GM04504 (cell line): ENCODE data around the gene GAS7.

Experiments used
- DNase-seq: peaks from one replicate; pipeline ENCODE4 v3.0.0-alpha.2; 2012; ENCODE audit warnings: low read depth

The GAS7 gene

DNA sequence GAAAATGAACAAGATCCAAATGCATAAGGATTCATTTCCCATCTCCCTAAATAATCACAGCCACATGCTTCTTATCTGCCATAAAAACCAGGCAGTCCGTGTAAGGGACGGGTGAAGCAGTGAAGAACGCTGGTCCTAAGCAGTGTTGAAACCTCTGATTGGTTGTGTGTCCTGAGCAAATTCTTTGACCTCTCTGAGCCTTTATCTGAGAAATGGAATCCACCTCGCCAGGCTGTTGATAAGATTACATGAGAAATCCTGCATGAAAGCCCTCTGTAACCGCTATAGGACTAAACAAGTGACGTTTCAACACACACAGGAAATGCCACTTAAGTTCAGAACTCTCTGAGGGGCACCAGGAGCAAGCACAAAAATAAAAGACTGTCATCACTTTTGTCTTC lies 26.8 kb downstream of the GAS7 start:
- no peak for DNase-seq

DNA sequence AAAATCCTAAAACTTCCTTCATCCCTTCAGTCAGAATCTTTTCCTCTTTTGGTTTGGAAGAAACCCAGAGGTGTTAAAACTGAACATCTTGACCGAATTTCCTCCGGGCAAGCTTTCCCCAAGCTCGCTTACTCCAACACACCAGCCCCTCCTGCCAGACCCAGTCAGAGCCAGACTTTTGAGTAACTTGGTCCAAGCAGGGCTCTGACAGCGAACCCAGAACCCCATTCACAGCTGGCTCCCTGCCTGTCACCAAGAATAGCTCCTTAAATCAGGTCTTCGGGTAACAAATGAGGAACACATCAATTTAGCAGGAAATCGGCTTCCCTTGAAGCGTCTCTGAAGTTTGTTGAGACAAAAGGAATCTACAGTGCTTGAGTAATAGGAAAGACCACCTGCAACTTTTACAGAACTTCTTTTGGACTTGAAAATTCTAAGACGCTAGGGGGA lies 27.3 kb downstream of the GAS7 start:
- no peak for DNase-seq

DNA sequence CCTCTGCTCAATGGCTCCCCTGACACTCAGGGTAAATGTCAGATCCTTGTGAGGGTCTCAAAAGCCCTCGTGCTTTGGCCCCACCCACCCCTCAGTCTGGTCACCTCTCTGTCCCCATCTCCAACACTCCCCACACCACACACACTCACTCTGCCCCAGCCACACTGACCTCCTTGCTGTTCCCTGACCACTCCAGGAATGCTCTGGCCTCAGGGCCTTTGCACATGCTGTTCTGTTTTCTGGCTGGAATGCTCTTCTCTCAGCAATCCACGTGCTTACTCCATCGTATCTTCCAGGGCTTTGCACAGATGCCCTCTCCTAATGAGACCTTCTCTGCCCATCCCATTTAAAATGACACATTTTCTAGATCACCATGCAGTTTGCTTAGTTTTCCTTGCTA lies 28.2 kb downstream of the GAS7 start:
- DNase-seq: no peak

DNA sequence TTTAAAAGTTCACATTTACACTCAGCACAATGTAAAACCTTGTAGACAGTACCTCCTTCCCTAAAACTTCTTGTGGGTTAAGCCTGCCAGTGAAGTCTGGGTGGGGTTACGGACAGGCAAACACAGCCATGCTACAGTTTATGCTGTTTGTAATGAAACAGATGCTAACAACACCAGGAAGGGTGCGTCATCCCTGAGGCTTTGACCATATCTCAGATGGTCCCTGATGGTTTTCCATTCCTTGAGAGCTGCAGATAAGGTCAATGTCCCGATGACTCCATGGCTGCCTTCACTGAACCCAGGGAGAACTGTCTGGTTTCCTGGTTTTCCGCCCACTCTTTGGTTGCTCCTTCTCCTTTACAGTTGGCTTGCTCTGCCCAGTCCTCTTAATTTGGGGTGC lies 29.1 kb downstream of the GAS7 start:
- DNase-seq: no peak

DNA sequence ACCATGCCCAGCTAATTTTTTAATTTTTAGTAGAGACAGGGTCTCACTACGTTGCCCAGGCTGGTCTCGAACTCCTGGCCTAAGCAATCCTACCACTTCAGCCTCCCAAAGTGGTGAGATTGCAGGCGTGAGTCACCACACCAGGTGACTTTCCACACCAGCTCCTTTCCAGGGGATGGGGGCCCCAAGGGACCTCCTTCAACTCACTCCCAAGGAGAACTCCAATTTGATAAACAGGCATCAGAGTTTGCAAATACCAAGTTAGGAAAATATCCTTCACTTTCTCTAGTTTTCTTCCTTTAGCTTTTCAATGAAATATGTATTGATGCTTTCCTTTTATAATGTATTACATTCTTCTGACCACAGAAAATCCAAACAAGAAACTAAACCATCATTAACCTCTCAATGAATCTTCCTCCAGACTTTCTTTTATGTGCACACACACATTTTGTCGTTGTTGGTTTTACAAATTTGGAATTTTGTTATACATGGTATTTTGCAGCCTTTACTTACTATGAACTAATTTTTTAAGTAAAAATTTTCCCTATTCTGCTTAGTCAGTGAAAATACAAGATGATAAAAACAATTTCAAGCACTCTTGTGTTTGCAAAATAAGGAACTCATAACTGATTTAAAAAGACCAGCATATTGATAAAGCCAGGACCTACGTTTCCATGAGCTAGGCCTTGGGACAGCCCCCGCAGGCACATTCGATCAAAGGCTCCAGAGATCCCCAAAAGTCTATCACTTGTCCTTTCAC lies 32.0 kb downstream of the GAS7 start:
- no peak for DNase-seq

DNA sequence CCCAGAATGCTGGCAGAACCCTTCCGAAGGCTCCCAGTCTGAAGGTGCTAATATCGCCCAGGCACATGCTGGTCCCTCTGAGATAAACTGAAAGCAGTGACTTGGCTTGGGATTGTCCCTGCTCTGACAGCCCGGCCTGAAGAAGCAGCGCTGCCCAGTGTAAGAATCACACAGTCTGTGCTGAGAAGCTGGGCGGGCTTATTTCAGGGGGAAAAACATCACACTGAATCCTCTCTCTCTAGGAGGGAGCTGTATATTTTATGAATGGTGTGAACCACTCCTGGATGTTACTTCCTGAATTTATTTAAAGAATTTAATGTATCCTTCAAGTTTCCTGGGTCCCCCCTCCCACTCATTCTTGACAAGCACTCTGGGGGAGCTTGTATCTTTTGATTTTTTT lies 36.3 kb downstream of the GAS7 start:
- DNase-seq: no peak

DNA sequence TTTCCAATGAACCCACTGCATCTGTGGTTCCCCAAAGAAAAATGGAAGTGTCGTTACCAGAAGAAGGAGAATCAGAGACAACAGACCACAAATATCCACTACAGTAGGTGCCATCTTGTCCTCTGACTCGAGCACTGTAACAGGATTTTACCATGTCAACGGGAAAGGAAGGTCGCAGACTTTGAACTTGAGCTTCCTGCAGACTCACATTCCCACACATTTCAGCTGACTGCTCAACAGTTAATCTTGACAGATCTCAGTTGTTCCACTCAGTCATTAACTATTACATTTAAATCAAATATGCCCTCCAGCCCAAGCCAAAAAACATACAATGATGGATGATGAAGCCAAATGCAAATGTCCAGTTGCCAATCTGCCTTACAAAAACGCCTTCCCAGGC lies 37.0 kb downstream of the GAS7 start:
- DNase-seq: no peak

DNA sequence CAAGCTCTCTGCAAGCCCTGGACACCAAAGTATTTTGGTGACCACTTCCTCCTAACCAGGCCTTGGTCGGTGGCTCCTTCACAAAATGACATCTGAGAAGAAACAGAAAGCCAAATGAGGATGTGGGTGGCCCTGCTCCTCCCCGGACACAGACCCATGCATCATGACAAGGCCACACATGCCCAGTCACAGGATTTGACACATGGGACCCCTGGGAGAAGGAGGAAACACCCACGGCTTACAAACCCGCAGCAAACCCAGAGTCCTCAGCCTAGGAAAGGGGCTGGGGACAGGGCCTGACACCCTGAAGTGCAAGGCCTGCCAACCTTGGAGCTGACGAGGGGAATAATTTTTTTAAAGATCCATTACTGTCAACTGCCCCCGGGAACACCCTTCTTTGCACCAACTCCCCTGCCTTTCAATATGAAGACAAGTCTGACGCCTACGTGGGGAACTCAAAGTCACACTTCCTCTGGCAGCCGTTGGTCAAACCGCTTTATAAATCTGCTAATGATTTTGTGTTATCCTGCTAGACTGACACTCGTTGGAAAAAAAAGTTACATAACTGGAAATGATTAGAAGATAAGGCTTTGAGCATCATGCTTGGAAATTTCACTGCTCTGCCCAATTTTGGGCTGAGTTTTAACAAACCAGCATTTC lies 41.3 kb downstream of the GAS7 start:
- DNase-seq: no peak

DNA sequence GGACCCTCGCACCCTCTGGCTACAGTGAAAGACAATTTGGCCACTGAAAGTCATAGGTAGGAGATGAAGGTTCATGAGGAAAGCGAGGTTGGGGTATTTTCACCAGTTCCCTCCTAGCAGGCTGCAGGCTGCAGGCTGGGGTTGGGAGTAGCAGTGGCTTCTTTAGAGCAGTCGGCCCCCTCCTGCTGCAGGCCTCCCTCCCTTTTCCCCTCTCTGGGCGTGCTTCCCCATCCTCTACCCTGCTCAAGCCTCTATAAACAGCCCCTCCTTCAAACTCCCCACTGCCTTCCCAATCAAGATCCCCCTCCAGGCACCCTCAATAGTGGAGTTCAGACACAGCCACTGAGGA lies 41.8 kb downstream of the GAS7 start:
- no peak for DNase-seq

DNA sequence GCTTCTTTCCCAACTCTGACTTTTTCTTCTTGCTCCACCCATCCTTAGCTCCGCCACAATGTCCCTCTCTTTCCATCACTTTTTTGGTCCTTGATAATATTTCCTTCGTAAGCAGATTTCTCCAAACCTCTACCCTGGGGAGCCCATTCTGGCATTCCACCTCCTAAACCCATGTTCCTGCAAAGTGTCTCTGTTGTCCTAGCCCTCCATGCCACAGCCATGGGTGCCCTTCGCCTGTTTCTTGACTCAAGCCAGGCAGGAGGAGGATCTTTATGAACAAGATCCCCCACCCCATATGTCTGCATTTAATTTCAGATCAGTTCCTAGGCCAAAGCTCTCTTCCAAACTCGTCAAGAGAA lies 42.4 kb downstream of the GAS7 start:
- no peak for DNase-seq

DNA sequence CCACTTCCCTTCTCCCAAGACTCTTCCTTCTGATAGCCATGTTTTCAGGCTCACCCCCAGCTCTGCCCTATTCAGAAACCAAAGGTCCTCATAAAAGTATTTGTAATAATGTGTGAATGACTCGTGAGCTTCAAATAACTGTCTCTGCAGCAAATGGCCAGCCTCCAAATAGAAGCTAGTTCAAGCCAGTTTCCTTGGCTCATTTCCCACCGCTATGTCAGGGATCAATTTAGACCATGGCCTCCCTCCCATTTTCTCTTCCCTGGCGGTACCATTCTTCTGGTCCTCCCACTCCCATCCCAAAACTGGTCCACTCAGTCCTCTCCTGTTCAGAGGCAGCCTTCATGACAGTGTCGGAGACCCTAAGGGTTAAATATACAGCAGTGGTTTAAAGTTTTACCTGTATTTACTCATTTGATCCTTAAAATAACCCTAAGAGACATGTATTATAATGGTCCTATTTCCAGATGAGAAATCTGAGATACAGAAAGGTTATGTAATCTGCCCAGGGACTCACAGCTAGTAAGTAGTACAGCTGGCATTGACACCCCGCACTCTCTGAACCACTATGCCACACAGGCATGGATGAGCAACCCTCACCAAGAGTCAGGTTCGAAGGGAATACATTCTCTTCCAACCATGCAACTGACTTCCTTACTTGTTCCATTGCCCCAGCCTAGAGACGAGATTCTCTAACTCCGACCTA lies 42.9 kb downstream of the GAS7 start:
- no peak for DNase-seq

DNA sequence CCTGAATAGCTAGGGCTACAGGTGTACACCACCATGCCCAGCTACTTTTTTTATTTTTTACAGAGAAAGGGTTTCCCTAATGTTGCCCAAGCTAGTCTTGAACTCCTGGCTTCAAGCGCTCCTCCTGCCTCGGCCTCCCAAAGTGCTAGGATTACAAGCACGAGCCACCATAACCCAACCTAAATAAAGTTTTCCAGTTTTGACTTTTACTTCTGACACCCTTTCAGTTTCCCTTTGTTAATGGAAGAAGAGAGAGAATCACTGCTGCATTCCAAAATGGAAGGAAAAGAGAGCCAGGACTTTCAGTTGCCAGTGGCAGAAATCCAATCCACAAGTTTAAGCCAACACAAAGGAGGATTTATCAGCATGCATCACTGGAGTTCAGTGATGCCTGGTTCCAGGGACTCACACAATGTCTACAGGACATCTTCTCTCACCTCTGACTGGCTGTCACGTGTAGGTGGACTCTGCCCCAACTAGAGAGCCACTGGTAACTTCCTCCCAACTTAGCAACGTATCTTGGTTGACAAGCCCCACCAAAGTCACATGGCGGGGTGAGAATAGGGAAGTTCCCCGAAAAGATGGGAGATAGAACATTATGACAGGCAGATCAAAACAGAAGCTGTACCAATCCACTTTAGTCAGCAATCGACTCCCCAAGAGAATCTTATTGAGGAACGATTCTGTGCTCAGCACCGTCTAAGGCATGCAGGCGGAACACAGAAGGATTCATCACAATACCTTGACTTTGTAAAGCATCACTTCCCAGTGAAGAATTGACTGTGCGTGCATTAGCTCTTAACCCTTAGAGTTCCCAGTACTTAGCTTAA lies 46.5 kb downstream of the GAS7 start:
- no peak for DNase-seq

DNA sequence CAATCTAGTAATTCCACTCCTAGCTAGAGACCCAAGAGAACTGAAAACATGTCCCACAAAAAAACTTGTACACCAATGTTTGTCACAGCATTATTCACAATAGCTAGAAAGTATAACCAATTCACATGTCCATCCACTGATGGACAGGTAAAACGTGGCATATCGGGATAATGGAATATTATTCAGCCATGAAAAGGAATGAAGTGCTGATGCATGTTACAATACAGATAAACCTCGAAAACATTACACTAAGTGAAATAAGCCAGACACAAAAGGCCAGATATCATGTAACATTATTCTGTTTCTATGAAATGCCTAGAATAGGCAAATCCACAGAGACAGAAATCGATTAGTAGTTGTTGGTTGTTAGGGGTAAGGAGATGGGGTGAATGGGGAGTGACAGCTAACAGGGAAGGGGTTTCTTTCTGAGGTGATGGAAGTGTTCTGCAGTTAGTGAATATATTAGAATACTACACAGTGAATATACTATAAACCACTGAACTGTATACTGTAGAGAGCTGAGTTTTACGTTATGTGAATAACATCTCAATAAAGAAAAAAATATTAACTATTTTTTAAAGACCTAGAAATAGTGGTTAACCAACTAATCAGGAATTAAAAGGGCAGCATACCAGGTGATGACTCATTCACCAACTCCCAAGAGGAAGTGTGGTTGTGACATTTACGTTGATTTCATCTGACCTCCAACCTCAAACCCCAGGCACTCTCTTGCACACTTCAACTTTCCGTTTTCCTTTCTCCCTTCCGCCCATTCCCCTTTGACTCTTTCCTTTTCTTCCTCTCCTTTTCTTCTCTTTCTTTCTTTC lies 48.6 kb downstream of the GAS7 start:
- DNase-seq: no peak

DNA sequence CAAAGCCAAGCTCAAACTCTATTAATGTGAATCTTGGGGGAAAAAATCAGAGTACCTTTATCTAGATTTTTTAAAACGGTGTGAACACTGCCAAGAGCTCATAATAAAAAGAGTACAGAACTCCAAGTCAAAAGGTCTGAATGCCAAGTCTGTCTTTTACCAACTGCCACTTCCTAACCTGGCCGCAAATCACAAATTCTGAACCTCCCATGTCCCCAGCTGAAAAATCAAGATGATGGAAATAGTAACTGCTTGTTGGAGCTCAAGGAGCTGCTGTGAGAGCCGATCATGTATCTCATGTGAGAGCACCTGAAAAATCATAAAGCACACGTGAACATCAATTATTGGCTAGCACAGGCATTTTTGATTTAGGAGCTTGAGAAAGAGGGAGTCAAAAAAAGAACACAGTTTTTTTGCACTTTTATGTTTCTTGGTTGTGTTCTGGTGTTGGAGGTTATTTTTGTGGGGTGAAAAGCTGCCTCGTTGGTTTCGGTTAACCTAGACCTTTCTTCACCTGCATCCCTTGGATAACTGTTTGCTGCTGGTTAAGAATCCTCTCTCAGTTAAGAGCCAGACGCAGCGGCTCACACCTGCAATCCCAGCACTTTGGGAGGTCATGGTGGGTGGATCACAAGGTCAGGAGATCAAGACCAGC lies 50.5 kb downstream of the GAS7 start:
- DNase-seq: no peak

DNA sequence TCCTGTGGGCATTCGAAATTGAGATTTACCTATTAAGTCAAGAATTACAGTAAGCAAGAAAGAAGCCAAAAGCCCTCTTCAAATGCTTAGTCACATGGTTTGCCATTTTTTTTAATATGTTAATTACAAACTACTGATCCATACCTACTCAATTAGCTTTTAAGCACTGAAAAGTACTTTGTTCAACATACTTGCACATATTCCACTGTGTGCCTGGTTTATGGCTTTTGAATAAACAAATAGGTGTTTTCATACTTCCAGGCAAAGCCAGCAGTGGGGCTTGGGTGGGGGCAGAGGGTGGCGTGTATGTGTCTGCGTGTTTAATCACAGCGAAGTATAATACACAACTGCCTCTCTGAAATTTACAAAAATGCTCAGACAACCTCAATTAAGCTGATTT lies 51.4 kb downstream of the GAS7 start:
- DNase-seq: no peak

DNA sequence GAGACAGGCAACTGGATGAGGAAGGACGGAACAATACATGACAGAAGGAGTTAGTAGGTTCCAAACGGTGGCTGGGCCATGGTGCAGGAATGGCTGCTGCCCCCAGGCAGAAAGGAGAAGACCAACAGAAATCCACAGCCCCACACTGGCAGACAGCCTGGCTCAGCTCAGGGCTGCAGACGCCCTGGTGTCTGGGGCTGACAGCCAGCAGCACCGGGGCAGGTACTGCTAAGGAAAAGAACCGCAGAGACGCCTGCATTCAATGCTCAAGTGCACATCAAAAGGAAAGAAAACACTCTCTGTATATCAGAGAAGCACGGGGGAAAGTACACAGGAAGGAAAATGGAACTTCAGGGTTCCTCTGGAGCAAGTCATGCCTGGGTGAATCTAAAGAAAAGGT lies 53.4 kb downstream of the GAS7 start:
- DNase-seq: no peak

DNA sequence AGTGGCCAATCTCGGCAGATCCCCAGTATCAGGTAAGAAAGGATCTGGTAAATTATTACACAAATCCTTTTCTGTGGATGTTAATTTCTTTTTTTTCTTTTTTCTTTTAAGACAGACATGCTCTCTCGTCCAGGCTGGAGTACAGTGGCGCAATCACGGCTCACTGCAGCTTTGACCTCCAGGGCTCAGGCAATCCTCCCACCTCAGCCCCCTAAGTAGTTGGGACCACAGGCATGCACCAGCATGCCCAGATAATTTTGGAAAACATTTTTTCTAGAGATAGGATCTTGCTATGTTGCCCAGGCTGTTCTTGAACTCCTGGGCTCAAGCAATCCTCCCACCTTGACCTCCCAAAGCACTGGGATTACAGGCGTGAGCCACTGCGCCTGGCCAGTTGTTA lies 54.0 kb downstream of the GAS7 start:
- DNase-seq: no peak

DNA sequence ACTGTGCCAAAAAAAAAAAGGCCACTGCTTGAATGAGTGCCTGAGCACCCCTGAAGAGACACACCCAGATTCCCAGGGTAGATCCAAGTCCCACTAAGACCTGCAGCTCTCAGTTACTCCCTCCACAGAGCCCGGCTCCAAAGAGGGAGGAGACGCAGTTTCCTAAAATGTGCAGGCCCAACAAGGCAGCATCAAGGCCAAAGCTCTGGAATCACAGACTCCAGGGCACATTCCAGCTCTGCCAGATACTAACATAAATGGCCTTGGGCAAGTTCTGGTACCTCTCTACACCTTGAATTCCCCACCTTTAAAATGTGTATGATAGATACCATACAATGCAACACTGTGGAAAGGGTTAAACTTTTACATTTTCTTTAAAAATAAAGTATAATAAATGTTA lies 57.0 kb downstream of the GAS7 start:
- DNase-seq: no peak

DNA sequence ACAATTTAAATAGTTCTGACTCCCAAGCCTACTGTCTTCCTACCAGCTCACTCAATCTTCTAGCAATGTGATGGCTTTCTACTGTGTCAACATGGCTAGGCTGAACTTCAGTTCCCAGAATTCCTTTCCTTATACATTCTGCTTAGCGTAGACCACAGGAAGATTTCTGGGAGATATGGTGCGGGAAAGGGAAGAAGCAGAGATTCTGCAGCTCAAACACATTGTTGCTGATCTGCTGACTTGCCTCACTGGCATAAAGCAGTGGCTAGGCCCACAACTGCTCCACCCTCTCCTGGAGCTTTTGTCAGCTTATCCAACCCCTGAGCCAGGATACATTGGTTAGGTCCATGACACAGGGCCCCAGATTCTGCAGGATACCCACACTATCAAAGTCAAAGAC lies 58.8 kb downstream of the GAS7 start:
- DNase-seq: no peak

DNA sequence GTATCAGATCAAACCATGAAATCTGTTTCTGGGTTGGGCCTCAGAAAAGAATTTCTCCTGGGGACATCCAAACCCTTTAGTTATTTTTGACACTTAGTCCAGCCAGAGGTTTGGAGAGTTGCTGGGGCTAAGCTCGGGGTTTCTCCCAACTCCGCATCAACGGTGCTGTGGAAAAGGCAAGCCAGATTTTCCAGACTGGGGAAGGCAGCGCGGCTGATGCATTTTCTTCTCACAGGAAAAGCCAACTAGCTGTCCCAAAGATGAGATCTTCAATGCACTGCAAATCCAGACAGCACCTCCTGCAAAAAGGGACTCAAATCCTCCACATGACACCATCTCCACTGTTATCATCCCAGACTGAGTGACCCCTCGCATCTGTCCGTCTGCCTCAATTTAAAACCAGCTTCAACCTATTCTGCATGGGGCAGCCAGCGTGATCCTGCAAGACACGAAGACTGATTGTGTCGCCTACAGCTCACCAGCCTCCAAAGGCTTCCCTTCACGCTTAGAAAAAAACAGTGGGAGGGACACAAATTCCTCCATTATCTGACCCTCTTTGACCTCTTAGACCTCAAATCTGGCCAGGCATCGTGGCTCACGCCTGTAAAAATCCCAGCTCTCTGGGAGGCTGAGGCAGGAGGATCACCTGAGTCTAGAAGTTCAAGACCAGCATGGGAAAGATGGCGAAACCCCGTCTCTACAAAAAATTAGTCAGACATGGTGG lies 62.0 kb downstream of the GAS7 start:
- no peak for DNase-seq
